ENCODE measurements around the gene MYCBP2.

Gene MYCBP2

DNA sequence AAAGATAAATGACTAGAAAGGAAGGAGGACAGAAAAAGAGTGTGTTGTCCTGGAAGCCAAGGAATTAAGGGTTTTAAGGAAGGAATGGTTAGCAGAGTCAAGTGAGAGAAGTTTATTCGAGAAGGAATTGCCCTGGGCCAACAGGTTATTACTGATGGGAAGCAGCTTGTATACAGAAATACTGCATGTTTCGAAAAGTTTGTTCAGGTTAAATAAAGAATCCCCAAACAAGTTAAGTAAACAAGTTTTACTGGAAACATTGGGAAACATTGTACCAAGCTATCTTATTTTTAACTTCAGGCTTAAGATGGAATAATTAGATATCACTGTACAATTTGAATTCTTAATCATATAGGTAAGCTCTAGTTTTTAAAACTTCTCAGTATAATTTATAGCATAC, 271.7 kb downstream of the MYCBP2 start:
- Histone ChIP-seq H3K9me3 (no peaks in the 10 kb centered on the region), H3K36me3 (peaks cover 64 to 81% (median 77%) of the 10 kb centered on the region in 3 donors), H3K27me3 (no peaks in the 10 kb centered on the region), H3K4me3 (no peak overlapping the region), H3K27ac (no peak overlapping the region), H3K4me1 (no peaks in the 10 kb centered on the region)
- DNase-seq = no peak
- intact Hi-C loops (cut with DNase I; ENCODE audit: low total_unique reads) = loop anchor here (10.0 kb wide), 1 partner anchor 130 kb away; no protein-coding TSS in a partner anchor
- TF ChIP-seq, protein P1, sequence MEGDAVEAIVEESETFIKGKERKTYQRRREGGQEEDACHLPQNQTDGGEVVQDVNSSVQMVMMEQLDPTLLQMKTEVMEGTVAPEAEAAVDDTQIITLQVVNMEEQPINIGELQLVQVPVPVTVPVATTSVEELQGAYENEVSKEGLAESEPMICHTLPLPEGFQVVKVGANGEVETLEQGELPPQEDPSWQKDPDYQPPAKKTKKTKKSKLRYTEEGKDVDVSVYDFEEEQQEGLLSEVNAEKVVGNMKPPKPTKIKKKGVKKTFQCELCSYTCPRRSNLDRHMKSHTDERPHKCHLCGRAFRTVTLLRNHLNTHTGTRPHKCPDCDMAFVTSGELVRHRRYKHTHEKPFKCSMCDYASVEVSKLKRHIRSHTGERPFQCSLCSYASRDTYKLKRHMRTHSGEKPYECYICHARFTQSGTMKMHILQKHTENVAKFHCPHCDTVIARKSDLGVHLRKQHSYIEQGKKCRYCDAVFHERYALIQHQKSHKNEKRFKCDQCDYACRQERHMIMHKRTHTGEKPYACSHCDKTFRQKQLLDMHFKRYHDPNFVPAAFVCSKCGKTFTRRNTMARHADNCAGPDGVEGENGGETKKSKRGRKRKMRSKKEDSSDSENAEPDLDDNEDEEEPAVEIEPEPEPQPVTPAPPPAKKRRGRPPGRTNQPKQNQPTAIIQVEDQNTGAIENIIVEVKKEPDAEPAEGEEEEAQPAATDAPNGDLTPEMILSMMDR (IDR thresholded peaks at IDR 0.05) = no peak

DNA sequence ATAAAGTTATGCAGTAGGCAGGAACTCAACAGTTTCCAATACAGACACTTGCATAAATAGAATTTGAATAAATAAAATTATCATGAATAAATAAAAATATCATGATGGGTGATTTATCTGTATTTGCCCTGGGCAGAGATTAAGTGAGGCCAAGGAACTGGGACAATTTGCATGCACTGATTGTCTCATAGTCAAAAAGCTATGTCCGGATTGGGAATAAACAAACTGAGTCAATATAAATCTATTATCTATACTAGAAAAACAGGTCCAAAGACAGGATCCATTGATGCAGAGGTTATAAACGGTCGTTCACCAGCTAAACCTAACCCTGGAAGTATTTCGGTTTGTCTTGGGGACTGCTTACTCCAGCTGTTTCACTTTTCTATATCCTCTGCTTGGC, 273.7 kb downstream of the MYCBP2 start:
- no peak overlapping the region for H3K4me3 ChIP-seq
- no peak for DNase-seq
- no peaks in the 10 kb centered on the region for H3K27me3 ChIP-seq
- TF ChIP-seq, protein P1 (IDR thresholded peaks at IDR 0.05) = no peak
- H3K27ac ChIP-seq = no peak overlapping the region
- no peaks in the 10 kb centered on the region for H3K4me1 ChIP-seq
- peaks cover 59 to 85% (median 71%) of the 10 kb centered on the region in 3 donors for H3K36me3 ChIP-seq
- intact Hi-C loops (cut with DNase I; ENCODE audit: low total_unique reads) = loop anchor here (10.0 kb wide), 1 partner anchor 132 kb away; no protein-coding TSS in a partner anchor
- H3K9me3 ChIP-seq = no peaks in the 10 kb centered on the region

DNA sequence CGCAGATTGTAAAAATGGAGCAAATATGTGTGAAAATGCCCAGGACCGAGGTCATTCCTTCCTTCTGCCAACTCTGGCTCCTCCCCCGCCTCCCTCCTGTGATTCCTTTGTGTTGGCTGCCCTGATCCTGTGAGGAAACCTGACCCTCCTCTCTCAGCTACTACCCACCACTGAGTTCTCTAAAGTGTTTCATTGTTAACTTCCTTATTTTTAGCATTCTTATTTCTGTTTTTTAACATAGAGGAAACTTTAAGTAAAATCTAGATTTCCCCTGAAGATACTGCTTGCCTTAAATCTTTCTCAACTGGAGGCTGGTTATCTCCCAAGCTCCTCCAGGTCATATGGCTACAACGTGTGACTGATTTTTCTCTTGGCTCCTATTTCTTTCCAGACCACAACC, 278.2 kb downstream of the MYCBP2 start:
- intact Hi-C loops (cut with DNase I; ENCODE audit: low total_unique reads) = no loop called here
- no peak overlapping the region for H3K4me3 ChIP-seq
- H3K4me1 ChIP-seq = no peaks in the 10 kb centered on the region
- H3K27me3 ChIP-seq = no peaks in the 10 kb centered on the region
- peaks cover 39 to 88% (median 46%) of the 10 kb centered on the region in 3 donors for H3K36me3 ChIP-seq
- no peaks in the 10 kb centered on the region for H3K9me3 ChIP-seq
- no peak for DNase-seq
- no peak overlapping the region for H3K27ac ChIP-seq
- TF ChIP-seq, protein P1 (IDR thresholded peaks at IDR 0.05) = no peak

DNA sequence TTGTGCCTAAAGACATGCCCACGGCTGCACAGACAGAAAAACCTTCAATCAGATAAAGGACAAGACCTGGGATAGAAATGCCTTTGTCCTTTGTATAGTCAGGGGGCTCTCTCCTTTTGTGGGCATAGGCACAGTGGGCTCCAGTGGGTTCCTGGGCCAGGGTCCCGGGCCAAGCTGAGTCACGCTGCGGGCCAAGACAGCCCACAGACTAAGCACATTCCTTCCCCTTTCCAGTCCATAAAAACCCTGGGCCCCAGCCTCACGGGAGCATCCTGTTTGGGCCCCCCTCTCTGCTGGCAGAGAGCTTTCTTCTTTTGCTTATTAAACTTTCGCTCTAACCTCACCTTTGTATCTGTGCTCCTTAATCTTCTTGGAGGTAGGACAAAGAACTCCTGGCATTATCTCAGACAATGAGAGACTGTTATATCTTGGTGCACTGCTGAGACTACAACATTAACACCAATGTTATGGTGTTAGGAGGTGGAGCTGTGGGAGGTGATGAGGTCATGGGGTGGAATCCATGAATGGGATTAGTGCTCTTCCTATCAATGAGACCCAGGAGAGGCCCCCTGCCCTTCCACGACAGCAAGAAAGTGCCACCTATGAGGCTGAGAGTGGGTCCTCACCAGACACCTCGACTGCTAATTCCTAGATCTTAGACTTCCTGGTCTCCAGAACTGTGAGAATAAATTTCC, 279.1 kb downstream of the MYCBP2 start:
- no peaks in the 10 kb centered on the region for H3K27me3 ChIP-seq
- peaks cover 33 to 82% (median 42%) of the 10 kb centered on the region in 3 donors for H3K36me3 ChIP-seq
- H3K9me3 ChIP-seq = no peaks in the 10 kb centered on the region
- DNase-seq = no peak
- H3K4me1 ChIP-seq = no peaks in the 10 kb centered on the region
- intact Hi-C loops (cut with DNase I; ENCODE audit: low total_unique reads) = no loop called here
- no peak overlapping the region for H3K4me3 ChIP-seq
- TF ChIP-seq, protein P1 (IDR thresholded peaks at IDR 0.05) = no peak
- no peak overlapping the region for H3K27ac ChIP-seq

DNA sequence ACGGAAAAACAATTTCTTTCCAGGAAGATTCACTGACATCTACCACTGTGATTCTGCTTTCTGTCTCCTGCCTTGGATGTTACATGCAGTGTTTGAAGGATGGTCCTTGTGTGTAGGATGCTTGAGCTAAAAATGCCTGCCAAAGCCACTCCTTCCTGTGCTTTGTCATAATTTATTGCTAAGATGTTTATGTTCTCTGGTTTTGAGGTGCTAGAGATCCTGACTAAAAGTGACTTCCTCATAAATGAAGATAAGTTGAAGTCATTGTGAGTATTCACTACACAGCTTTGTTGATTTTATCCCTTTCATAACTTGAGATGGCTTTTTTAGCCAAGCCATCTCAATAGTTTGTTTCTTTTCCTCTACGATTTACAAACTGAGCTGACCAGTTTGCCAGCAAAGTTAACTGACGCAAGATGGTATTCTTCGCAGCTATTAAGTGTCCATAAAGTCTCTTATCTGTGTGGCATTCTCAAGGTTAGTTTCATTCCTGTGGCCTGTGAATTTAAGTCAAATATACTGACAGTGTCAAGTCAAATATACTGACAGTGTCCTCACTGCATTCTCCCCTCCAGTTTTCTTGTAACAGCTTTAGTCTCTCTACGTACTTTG, 284.2 kb downstream of the MYCBP2 start:
- Histone ChIP-seq H3K9me3 (no peaks in the 10 kb centered on the region), H3K4me1 (no peaks in the 10 kb centered on the region), H3K27me3 (no peaks in the 10 kb centered on the region), H3K4me3 (no peak overlapping the region), H3K36me3 (peaks cover 8 to 36% (median 9%) of the 10 kb centered on the region in 3 donors), H3K27ac (no peak overlapping the region)
- intact Hi-C loops (cut with DNase I; ENCODE audit: low total_unique reads) = no loop called here
- TF ChIP-seq, protein P1 (IDR thresholded peaks at IDR 0.05) = no peak
- no peak for DNase-seq

Measured in tibial artery (tissue), 4 donors.